Anterior cingulate cortex (tissue), 58 donors: ENCODE data around the gene TNS3.

ENCODE experiments used
- DNase-seq, 58 donors: peaks; one replicate each; lab custom pipeline; 2025; lab: John Stamatoyannopoulos, UW

TNS3 gene

GRCh38 chr7:47233996-47234395 lies 347.9 kb downstream of the TNS3 start:
- no peak for DNase-seq

- peak in 1 of 58 donors; percentile 3 for DNase-seq
Measured at GRCh38 chr7:47232751-47233412, 349.0 kb downstream of the TNS3 start.

GRCh38 chr7:47231627-47232026 lies 350.3 kb downstream of the TNS3 start:
- DNase-seq = no peak

DNA sequence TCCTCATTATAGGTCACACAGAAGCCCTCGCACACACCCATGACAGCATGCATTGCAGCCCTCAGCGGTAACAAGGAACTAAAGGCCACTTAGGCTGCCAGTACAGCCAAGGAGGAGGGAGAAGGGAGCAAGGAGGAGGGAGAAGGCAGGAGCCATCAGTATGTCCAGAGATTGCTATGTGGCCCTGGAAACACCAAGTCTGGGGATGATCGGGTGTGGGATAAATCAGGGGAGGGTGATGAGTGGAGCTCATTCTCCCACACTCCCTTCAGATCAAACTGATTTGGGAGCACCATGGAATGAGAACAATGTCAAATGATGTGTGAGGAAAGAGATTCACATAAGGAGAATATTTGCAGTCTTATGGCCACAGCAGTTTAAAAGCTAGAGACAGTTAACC lies 350.9 kb downstream of the TNS3 start:
- DNase-seq = no peak

- DNase-seq = no peak
Measured at GRCh38 chr7:47228386-47229014, 353.4 kb downstream of the TNS3 start.

GRCh38 chr7:47227762-47228177 lies 354.1 kb downstream of the TNS3 start:
- DNase-seq = no peak

- DNase-seq = no peak
Measured at GRCh38 chr7:47226696-47227095, 355.2 kb downstream of the TNS3 start.

GRCh38 chr7:47225387-47226131 lies 356.4 kb downstream of the TNS3 start:
- DNase-seq = no peak
